ENCODE data around the gene TEX2.

Gene TEX2

DNA sequence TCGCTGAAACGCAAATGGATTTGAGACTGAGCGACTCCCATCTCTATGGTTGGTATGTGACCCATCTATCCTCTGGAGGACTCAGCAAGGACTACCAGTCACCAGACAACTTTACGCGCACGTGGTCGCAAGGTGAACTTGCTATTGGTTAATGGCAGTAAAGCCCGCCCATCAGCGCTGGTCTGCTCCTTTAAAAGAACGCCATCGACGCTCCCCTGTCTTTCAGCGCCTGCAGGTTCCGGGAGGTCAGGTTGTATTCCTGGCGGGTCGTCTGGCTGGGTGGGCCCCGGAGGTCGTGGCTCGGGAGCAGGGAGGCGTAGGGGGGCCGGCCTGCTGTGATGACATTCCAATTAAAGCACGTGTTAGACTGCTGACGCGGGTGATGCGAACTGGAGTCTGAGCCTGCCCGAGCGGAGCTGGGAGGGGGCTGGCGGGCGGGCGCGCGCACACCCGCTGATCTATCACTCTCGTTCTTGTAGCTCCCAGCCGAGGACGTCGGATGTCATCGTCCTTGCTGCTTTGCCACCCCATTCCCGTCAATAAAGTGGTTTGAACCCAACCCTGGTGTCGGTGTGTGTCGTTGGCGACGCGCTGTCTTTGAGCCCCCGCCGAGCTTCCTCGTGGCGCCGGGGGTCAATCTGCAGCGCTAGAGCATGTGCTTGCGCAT, 117.2 kb downstream of the TEX2 start:
- H3K36me3 Mint-ChIP-seq: peaks cover 14% of the 10 kb centered on the region

DNA sequence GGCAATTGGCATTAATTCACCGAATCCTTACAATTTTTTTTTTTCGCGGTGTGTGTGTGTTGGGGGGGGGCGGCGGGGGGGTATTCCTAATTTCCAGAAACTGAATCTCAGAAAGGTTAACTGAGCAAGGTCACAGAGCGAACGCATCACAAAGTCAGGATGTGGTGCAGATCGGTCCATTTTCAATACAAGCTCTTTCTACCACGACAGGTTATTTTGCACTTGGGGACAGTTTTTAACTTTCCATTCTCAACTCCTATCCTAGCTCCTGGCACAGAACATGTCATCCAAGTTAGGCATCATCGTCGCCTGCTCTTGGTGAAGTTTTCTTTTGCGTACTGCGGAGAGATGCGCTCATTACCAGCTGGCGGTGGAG, 117.7 kb downstream of the TEX2 start:
- Mint-ChIP-seq H3K4me1 (peaks cover 22% of the 10 kb centered on the region), H3K36me3 (peaks cover 14% of the 10 kb centered on the region), H3K27ac (no peak overlapping the region), H3K27me3 (no peaks in the 10 kb centered on the region), H3K9me3 (no peaks in the 10 kb centered on the region), H3K4me3 (no peak overlapping the region)

More for the DNA sequence above, 117.2 kb downstream of the TEX2 start:
- no peak overlapping the region for H3K4me3 Mint-ChIP-seq
- peaks cover 22% of the 10 kb centered on the region for H3K4me1 Mint-ChIP-seq
- no peaks in the 10 kb centered on the region for H3K9me3 Mint-ChIP-seq
- H3K27me3 Mint-ChIP-seq: no peaks in the 10 kb centered on the region
- no peak overlapping the region for H3K27ac Mint-ChIP-seq

DNA sequence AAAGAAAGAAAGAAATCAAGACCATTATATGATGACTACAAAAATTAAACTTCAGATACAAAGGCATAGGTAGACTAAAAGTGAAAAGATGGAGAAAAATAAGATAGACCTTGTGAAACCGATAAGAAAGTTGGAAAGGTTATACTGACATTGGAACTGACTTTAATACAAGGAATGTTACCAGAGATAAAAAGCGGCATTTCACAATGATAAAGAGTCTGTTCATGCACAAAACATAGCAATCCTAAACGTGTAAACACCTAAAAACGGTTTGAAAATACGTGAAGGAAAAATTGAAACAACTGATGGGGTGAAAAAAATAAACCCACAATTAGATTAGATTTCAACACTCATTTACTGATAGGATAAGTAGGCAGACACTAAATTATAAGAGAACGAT, 123.5 kb downstream of the TEX2 start:
- no peak overlapping the region for H3K27ac Mint-ChIP-seq
- H3K36me3 Mint-ChIP-seq: no peaks in the 10 kb centered on the region
- H3K4me3 Mint-ChIP-seq: no peak overlapping the region
- H3K9me3 Mint-ChIP-seq: no peaks in the 10 kb centered on the region
- H3K27me3 Mint-ChIP-seq: no peaks in the 10 kb centered on the region
- no peaks in the 10 kb centered on the region for H3K4me1 Mint-ChIP-seq

DNA sequence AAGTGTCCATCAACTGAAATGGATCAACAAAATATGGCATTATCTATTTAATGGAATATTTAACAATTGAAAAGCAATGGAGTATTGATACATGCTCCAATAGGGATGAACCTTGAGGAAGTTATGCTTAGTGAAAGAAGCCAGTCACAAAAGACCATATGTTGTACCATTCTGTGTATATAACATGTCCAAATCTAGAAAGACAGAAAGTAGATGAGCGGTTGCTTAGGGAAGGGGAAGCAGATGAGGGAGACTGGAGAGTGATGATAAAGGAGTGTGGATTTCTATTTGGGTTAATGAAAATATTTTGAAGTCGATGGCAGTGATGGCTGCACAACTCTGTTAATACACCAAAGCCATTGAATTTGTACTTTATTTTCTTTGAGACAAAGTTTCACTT, 124.6 kb downstream of the TEX2 start:
- no peak overlapping the region for H3K27ac Mint-ChIP-seq

DNA sequence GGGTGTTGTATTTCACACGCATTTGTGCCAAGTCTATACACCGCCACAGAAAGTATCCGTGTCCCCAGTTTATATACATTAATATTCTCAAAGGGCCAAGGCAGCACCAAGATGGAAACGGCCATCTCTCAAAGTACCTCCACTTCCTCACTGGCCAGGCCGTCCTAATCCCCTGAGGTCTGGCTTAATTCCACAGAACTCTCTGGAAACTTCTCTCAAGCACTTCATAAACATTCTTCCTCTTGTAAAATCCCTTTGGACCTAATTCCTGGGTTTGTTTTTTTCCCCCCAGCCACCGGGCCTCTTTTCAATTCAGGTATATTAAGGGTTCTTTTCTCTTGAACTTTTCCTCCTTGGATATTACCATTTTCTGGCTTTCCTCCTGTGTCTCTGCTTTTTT, 128.1 kb downstream of the TEX2 start:
- H3K36me3 Mint-ChIP-seq: no peaks in the 10 kb centered on the region
- peaks cover 18% of the 10 kb centered on the region for H3K4me1 Mint-ChIP-seq
- no peak overlapping the region for H3K4me3 Mint-ChIP-seq
- H3K27me3 Mint-ChIP-seq: no peaks in the 10 kb centered on the region
- no peaks in the 10 kb centered on the region for H3K9me3 Mint-ChIP-seq
- no peak overlapping the region for H3K27ac Mint-ChIP-seq

More for the DNA sequence above, 124.6 kb downstream of the TEX2 start:
- no peaks in the 10 kb centered on the region for H3K4me1 Mint-ChIP-seq
- no peak overlapping the region for H3K4me3 Mint-ChIP-seq
- H3K36me3 Mint-ChIP-seq: no peaks in the 10 kb centered on the region
- no peaks in the 10 kb centered on the region for H3K9me3 Mint-ChIP-seq
- no peaks in the 10 kb centered on the region for H3K27me3 Mint-ChIP-seq

DNA sequence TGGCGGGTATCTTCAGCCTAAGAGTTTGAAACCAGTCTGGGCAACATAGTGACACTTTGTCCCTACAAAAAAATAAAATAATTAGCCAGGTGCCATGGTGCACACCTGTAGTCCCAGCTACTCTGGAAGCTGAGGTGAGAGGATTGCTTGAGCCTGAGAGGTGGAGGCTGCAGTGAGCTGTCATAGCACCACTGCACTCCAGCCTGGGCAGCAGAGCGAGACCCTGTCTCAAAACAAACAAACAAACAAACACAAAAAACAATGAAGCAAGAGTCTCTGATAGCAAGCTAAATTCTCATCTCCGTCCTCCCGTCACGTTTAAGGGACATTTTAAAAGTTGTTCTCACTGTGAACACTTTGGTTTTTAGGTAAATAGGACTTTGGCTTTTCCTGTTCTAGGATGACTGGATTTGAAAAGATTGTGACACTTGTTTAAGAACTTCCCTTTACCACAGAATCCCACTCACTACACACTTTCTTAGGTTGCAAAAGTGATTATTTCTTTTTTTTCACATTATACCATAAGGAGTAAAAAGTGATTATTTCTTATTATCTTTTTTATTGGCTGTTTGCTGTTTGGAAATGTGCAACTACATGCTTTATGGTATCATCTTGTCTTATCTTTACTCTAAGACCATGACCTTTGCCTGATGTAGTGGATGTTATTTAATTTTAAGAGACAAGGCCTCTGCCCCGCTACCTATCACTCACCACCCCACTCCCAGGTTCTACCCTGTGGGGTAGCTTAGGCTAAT, 128.7 kb downstream of the TEX2 start:
- H3K9me3 Mint-ChIP-seq: no peaks in the 10 kb centered on the region
- H3K4me3 Mint-ChIP-seq: no peak overlapping the region
- H3K4me1 Mint-ChIP-seq: peaks cover 18% of the 10 kb centered on the region
- H3K27ac Mint-ChIP-seq: no peak overlapping the region
- no peaks in the 10 kb centered on the region for H3K27me3 Mint-ChIP-seq
- no peaks in the 10 kb centered on the region for H3K36me3 Mint-ChIP-seq

DNA sequence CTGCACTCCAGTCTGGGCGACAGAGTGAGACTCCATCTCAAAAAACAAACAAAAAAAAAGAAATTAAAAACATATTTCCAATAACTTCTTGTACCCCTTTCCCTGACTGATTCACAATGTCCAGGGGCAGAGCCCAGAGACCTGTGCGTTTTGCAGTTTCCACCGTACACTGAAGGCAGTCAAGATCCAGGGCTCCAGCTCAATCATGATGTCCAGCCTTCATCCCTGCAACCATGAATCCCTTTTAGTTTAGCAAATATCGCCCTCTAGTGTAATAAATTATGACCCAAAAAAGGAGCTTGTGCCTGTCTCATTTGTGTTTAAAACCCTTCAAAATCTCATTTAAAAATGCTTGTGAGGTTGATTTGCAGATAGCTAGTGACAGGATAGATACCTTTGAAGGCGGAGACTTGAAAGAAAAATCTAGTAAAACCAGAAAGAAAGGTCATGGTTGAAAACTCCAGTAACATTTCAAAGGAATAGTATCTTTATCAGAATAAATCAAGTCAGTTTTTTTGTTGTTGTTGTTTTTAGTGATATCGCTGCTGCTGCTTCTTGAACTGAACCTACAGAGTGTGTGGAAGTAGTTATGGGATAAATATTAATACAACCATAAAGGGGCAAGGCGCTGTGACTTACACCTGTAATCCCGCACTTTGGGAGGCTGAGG, 129.4 kb downstream of the TEX2 start:
- Mint-ChIP-seq H3K36me3 (no peaks in the 10 kb centered on the region), H3K9me3 (no peaks in the 10 kb centered on the region), H3K27ac (no peak overlapping the region), H3K27me3 (no peaks in the 10 kb centered on the region), H3K4me1 (peaks cover 22% of the 10 kb centered on the region), H3K4me3 (no peak overlapping the region)

DNA sequence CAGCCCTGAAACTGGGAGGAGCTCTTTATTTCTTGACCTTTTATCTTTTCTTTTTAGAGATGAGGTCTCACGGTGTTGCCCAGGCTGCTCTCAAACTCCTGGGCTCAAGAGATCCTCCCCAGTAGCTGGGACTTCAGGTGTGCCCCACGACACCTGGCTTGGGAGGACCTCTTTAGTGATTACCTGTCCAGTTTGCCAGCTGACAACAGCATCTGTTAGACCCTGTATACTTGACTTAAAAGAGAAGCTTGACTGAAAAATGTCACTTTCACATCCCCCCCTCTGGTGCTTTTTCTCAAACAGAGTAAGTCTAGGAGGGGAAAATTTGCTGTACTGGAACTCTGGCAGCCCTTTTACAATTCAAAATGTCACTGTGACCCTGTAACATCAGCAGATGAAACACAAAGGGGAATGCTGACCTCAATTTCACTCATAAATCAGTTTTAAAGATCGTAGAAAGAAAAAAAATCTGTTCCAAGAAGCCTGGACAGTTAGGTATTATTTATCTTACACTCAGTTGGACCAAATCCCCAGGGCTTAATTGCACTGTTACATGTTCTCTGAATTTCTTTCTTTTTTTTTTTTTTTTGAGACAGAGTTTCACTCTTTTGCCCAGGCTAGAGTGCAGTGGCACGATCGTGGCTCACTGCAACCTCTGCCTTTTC, 131.3 kb downstream of the TEX2 start:
- Mint-ChIP-seq H3K4me3 (no peak overlapping the region), H3K9me3 (no peaks in the 10 kb centered on the region), H3K36me3 (no peaks in the 10 kb centered on the region), H3K27me3 (no peaks in the 10 kb centered on the region), H3K4me1 (peaks cover 34% of the 10 kb centered on the region), H3K27ac (no peak overlapping the region)

DNA sequence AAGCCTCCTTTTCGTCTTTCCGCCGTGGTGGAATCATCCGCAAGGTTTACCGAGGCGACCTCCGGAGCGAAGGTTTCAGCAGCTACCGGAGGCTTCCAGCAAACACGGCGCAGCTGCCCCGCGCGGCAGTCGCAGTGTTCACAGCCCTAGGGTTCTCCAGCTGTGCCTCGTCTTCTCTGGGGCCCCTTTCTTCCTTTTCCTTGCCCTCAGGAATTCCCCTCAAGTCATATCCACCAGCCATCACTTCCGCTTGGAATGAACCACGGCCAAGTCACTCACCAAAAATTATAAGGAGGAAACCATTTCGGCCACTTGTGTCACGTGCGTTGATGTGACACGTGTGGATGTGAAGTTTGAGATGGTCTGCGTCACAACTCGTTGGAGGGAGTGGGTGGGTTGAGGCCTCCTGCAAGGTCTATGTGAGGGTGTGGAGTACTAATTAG, 132.5 kb downstream of the TEX2 start:
- H3K27me3 Mint-ChIP-seq: no peaks in the 10 kb centered on the region
- H3K9me3 Mint-ChIP-seq: no peaks in the 10 kb centered on the region
- H3K4me1 Mint-ChIP-seq: peaks cover 46% of the 10 kb centered on the region
- H3K36me3 Mint-ChIP-seq: no peaks in the 10 kb centered on the region
- peak overlapping the region; percentile 90 for H3K4me3 Mint-ChIP-seq
- peak overlapping the region; percentile 91 for H3K27ac Mint-ChIP-seq

DNA sequence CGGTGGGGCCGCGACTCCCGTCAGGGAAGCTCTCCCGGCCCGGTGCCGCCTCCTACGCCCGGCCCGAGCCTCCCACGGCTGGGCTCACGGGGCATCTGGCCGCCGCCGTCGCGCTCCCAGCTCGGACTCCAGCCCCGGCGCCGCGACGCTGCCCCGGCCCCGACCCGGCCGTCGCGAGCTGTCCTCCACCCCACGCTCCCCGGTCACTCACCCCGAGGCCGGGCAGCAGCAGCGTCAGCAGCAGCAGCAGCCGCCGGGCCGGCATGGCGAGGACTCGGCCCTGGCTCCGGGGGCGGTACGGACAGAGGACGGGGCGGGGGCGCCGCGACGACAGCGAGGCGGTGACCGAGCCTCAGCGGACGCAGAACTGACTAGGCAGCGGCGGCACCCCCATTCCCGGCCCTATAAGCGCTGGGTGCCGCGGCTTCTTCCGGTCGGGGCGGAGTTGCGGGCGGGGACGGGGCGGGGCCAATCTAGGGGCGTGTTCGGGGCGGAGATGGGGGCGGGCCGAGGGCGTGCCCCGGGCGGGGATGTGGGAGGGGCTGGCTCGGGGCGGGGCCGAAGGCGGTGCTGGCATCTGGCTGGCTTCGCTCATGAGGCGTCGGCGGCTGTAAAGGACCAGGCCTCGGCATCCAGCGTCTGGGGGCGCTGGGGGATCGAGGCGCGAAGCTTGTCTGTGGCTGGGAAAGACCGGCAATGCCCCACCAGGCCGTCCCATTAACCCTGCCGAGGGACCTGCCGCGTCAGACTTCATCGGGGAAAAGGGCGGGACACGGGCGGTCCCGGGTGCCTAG, 133.1 kb downstream of the TEX2 start, which contains the start of gene ERN1:
ERN1 (minus strand) TSS at position 380 of the 794 bp plus-strand sequence; CDS start at position 265, 115 bp downstream.
- H3K4me1 Mint-ChIP-seq: peaks cover 46% of the 10 kb centered on the region
- H3K27me3 Mint-ChIP-seq: no peaks in the 10 kb centered on the region
- no peaks in the 10 kb centered on the region for H3K9me3 Mint-ChIP-seq

DNA sequence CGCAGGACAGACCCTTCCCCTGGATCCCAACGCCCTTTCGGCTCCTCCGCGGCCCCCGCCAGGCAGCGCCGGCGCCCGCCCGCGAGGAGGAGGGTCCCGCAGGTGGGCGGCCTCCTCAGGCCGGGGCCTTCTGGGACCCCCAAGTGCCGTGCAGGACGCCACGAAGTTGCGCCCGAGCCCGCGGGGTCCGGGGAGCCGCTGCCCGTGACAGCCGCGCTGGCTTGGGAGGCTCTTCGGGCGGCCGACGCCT, 133.6 kb downstream of the TEX2 start:
- Mint-ChIP-seq H3K9me3 (no peaks in the 10 kb centered on the region), H3K27ac (no peak overlapping the region), H3K4me1 (peaks cover 50% of the 10 kb centered on the region), H3K4me3 (peak overlapping the region; percentile 96), H3K27me3 (no peaks in the 10 kb centered on the region), H3K36me3 (peaks cover 5% of the 10 kb centered on the region)

More for the DNA sequence above, 133.1 kb downstream of the TEX2 start, which contains the start of gene ERN1:
- Mint-ChIP-seq H3K36me3 (no peaks in the 10 kb centered on the region), H3K27ac (peak within 1 kb of the TSS; percentile 91), H3K4me3 (peak within 1 kb of the TSS; percentile 96)

DNA sequence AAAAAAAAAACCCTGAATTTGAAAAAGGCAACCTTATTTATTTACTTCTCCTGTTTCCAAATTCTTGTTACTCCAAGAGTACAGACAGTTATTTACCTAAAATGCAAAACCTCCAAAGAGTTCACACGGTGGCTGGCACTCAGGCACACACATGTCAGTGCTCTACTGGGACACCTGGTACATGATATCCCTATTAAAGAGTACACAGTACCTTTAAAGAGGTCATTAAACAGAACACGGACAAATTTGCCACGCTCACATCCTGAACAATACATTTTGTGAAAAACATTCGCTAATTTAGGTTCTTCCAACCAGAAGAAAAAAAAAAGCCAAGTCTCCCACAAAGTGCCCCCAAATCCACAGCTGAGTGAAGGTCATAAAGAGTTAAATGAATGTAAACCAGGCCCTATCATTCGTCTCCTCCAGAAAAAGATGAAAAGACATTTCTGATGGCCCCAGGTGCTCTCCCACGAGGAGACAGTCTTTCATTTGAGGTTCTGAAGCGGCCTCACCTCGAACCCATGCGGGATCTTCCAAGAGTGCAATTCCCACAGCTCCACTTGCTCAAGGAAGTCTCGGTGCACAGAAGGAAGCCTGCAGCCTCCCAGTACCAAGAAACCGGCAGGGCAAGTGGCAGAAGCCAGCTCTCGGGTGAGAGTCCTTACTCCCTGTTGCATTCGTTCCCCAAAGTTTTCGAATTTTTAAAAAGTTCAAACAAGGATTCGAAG, 134.1 kb downstream of the TEX2 start:
- Mint-ChIP-seq H3K9me3 (no peaks in the 10 kb centered on the region), H3K27ac (peak overlapping the region; percentile 83), H3K4me1 (peaks cover 50% of the 10 kb centered on the region), H3K4me3 (peak overlapping the region; percentile 96), H3K27me3 (no peaks in the 10 kb centered on the region), H3K36me3 (peaks cover 6% of the 10 kb centered on the region)

DNA sequence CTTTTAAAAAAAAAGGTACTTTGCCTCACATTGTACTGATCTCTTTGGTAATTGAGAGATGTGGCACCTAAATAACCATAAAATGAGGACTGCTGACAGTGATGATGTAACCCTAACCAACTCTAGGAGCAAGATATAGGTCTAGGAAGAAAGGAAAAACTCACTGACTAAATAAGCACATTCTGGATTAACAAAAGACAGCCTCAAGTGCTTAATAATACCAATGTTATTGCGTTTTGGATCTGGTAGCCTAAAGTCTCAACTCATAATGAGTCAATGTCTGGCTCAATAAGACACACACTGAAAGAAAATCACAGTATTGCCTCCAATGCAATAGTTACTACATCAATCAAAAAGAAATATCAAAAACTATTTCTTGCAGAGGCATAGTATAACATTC, 136.1 kb downstream of the TEX2 start:
- H3K27me3 Mint-ChIP-seq: no peaks in the 10 kb centered on the region
- peak overlapping the region; percentile 69 for H3K4me3 Mint-ChIP-seq
- no peaks in the 10 kb centered on the region for H3K9me3 Mint-ChIP-seq
- H3K36me3 Mint-ChIP-seq: peaks cover 7% of the 10 kb centered on the region
- H3K4me1 Mint-ChIP-seq: peaks cover 61% of the 10 kb centered on the region
- peak overlapping the region; percentile 59 for H3K27ac Mint-ChIP-seq

DNA sequence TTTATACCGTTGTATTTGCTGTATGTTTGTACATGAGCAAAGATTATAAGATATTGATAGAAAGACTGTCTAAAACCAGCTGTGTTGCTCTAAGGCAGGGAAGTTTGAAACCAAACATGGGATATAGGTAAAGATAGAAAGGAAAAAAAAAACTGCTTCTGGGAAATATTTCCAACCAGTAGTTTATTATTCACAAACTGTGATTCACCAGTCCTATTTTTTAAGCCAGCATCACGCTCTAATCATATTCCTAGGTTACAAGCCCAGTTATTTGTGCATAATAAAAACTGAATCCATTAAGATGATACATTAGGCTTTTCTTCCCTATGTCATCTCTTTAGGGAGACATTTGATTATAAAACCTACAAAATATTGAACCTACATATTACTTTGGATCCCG, 137.1 kb downstream of the TEX2 start:
- Mint-ChIP-seq H3K36me3 (peaks cover 8% of the 10 kb centered on the region), H3K4me1 (peaks cover 60% of the 10 kb centered on the region), H3K4me3 (no peak overlapping the region), H3K27ac (no peak overlapping the region), H3K9me3 (no peaks in the 10 kb centered on the region), H3K27me3 (no peaks in the 10 kb centered on the region)
